GM18498 (cell line): ENCODE measurements around the gene HERC6.
"Not testable (repeated sequence)": the region's sequence is repeated elsewhere in the genome, so short reads cannot be mapped to it uniquely, and the experiment has no call there.

Experiments
- ATAC-seq: cut with Tn5 transposase; IDR thresholded peaks from one replicate; pipeline ENCODE4 v1.9.1; 2021; ENCODE audit warnings: mild to moderate bottlenecking, moderate library complexity; ENCODE audit not compliant: unreplicated experiment

HERC6 gene

DNA sequence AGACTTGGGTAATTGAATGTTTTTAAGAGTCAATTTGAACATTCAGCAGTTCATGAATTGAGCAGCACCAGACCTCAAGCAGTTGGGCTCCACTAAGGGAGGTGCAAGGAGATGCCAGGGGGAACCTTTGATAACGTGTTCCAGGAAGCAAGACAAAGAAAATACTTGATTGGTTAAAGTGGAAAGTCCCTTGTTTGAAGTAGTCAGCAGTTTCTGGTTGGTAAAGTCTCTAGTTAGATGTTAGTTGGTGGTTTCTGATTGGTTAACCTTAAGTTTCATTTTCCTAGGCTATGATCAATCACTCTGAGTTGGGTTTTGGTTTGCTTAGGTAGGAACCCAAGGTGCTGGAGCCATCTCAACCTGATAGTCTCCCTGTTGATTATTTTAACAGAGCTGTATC is 4.0 kb downstream of the HERC6 start:
- ATAC-seq, result peak; percentile 43

DNA sequence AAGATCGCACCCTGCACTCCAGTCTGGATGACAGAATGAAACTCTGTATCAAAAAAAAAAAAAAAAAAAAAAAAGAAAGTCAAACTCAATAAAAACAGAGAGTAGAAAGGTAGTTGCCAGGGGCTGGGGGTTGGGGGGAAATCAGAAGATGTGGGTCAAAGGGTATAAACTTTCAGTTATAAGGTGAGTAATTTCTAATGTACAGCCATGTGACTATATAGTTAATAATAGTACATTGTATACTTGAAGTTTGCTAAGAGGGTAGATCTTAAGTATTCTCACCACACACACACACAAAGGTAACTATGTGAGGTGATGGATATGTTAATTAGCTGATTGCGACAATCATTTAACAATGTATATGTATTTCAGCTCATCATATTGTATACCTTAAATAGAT is 11.5 kb downstream of the HERC6 start:
- no peak for ATAC-seq

DNA sequence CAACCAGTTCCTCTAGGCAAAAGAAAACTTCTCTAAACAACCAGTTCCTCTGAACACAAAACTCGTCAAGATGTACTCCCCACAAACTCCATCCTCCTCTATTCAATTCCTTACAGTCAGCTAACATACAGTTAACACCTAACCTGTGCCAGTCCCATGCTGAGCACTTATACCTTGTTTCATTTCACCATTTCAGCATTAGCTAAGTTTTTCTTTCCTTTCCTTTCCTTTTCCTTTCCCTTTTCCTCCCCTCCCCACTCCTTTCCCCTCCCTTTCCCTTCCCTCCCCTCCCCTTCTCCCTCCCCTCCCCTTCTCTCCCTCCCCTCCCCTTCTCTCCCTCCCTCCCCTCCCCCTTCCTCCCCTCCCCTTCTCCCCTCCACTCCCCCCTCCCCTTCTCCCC is 13.1 kb downstream of the HERC6 start:
- no peak for ATAC-seq

DNA sequence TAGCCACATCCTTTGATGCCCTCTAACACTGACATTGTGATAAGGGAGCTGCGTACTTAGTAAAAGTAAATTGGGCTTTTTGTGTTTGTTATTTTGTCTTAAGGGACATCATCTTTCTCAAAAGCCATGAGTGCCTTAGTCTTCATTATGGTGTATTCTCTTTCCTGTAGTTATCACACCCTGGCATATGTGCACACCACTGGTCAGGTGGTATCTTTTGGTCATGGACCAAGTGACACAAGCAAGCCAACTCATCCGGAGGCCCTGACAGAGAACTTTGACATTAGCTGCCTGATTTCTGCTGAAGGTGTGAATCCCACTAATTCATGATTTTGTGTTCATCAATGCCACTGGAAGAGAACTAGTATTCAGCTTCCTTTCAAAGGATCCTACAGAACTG is 18.0 kb downstream of the HERC6 start:
- no peak for ATAC-seq

DNA sequence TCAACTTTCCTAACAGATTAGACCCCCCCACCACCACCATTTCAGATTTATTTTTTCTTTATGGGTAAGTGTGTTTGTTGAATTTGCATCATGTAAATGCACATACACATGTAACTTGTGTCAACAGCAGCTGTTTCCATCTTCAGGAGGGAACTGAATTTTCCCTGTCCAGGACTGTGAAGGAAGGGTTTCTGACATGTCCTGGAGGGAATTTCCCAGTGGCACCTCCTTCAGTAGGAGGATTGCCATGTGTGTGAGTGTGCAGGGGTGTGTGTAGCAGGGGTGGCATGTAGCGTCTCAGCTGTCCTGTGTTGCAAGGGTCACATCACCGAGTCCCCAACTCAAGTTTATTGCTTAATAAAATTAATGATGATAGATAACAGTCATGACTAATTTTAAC is 19.7 kb downstream of the HERC6 start:
- no peak for ATAC-seq

DNA sequence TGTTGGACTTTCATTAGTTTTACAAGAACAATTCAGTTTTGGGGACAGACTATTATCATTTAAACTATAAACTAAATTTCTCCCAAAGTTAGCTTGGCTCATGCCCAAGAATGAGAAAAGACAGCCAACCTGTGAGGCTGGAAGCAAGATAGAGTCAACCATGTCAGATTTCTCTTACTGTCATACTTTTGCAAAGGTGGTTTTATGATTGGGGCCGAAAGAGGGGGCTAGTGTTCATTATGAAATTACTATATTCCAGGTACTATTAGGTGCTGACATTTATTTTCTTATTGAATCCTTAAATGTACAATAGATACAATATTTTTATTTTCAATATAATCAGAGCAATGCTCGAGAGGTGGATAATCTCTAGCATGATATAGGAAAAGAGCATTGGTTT is 30.6 kb downstream of the HERC6 start:
- ATAC-seq, result no peak

DNA sequence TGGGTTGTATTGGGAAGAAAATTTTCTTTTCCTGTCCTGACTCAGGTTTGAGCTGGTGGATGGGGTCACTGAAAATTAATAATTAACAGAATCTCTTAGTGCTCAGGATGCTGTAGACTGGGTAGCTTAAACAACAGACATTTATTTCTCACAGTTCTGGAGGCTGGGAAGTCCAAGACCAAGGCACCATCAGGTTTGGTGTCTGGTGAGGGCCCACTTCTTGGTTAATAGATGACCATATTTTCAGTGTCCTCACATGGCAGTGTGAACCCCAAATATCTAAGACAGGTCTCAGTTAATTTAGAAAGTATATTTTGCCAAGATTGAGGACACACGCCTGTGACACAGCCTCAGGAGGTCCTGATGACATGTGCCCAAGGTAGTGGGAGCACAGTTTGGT is 31.1 kb downstream of the HERC6 start:
- ATAC-seq, result no peak

DNA sequence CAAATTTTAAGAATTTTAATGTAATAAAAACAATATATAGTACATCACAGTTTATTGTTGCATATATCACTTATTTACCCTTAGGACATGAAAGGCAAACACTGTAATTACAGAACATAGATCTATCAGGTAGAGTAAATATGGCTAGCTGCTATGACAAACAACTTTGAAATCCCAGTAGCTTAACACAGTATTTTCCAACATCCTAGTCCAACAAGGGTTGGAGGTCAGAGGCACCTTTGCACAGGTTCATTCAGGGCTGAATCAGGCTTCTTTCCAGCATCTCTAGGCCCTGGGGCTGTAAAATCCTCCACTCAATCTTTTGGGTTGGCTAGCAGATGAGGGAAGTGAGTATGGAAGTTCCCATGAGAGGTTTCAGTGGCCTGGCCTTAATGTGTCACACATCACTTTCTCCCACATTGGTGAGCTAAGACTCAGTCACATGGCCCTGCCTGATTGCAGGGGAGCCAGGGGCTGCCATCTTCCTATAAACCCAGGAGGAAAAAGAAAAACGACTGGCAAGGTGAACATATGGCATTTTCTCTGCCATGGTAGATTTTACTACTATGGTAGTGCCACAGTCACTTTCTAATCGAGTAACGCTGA is 32.9 kb downstream of the HERC6 start:
- ATAC-seq, result no peak

DNA sequence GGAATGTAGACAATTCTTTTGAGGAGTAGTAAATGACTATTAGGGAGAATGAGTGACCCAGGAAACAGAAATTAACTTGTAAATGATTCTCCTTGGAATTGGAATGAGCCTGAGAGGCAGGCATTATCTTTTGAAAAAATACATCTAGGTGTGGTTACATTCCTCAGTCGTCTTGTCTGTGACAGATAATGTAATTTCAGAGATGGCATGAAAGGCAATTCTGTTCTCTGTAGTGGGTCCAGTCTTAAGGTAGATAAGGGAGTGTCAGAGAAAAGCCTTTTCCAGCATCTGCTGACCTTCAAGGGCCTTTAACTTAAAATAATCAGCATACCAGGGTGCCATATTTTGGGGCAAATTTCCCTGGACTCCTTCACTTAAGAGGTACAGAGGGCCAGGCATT is 35.1 kb downstream of the HERC6 start:
- no peak for ATAC-seq

DNA sequence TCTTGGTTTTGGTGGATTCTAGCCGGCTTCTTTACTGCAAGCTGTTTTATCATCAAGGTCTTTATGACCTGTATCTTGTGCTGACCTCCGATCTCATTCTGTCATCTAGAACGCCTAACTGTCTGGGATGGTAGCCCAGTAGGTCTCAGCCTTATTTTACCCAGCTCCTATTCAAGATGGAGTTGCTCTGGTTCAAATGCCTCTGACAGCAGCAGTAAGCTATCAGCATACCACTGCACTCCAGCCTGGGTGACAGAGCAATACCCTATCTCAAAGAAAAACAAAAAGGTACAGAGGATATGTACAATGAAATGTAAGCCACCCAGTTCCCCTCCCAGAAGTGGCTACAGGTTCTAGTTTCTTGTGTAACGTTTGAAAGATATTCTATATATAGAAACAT is 36.1 kb downstream of the HERC6 start:
- no peak for ATAC-seq

DNA sequence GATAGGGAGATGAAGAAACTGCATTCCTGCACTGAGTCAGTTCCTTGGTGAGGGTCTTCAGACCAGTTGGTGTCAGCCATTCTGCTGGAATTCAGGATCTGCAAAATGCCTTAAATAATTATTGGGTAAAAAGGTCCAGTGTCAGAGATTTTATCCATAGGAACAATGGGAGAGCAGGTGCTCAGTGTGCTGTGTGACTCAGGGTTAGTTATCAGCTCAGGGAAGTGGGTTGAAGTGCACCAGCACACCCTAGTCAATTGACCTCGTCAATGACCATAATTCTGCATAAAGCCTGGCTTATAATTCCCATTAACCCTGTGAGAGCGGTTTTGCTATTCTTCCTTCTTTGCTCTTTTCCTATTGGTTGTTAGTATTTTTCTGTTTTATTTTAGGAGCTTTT is 37.3 kb downstream of the HERC6 start:
- ATAC-seq, result no peak

DNA sequence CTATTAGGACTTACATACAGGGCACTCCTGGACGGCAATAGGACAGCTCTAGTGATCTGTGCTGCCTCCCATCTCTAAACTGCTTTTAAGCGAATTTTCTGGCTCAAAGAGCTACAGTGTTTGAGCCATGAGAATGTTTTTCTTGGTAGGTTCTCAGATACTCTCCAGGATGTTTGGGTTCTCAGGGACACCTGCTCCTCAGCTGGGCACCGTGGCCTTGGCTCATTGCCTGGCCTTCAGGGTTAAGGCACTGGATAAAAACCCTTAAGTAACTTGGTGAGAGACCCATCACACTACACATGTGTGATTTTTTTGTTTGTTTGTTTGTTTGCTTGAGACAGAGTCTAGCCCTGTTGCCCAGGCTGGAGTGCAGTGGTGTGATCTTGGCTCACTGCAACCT is 39.8 kb downstream of the HERC6 start:
- no peak for ATAC-seq

DNA sequence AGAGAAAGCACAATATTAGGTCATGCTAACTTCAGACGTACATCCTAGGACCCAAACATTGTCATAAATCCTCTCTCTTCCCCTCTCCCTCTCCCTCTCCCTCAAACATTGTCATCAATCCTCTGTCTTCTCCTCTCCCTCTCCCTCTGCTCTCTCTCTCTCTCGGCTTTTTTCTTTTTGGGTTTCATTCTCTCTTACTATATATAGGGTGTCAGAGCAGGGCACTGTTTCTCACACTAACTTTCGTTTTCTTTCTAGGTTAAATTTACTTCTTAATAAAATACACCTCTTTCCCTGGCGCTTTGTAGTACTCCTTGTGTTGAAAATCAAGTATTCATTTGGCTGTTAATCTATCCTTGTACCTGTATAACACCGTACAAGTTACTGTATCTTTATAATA is 41.2 kb downstream of the HERC6 start:
- ATAC-seq, result peak; percentile 89

DNA sequence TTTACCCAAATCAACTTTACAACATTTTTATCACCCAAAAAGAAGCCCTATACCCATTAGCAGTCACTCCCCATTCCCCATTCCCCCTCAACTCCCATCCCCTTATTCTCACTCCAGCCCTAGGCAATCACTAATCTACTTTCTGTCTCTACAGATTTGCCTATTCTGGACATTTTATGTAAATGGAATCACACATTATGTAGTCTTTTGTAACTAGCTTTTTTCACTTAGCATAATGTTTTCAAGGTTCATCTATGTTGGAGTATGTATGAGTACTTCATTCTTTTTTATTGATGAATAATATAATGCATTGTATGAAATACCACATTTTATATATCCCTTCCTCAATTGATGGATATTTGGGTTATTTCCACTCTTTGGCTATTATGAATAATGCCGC is 42.2 kb downstream of the HERC6 start:
- no peak for ATAC-seq

DNA sequence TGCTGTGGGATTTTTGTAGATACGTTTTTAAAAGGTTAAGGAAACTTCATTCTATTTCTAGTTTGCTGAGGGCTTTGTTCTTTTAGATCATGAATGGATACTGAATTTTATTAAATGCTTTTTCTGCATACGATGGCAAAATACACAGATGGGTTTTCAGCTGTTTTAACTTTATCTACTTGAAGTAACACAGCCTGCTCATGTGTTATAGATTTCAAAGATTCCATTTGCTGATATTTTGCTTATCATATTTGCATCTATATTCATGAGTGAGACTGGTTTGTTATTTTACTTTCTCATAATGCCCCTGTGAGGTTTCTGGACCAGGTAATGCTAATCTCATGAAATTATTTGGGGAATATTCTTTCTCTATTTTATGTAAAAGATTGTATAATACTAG is 43.8 kb downstream of the HERC6 start:
- no peak for ATAC-seq

DNA sequence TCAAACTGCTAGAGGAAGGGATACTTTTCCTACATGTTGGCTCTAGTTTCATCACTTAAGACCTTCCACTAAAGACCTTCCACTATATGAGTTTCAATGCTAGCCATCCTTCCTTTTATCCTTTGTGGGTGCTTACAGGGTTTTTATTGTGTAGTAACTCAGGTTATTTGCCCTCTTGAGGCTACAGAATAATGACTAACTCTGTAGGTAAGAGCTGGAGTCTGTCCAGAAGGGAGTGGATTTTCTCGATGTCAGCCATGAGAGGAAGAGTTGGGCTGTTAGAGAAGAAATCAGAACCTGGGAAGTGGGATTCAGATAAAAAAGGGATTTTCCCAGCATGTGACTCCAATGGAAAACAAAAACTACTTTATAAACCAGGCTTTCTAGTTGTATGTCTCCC is 50.7 kb downstream of the HERC6 start:
- no peak for ATAC-seq

DNA sequence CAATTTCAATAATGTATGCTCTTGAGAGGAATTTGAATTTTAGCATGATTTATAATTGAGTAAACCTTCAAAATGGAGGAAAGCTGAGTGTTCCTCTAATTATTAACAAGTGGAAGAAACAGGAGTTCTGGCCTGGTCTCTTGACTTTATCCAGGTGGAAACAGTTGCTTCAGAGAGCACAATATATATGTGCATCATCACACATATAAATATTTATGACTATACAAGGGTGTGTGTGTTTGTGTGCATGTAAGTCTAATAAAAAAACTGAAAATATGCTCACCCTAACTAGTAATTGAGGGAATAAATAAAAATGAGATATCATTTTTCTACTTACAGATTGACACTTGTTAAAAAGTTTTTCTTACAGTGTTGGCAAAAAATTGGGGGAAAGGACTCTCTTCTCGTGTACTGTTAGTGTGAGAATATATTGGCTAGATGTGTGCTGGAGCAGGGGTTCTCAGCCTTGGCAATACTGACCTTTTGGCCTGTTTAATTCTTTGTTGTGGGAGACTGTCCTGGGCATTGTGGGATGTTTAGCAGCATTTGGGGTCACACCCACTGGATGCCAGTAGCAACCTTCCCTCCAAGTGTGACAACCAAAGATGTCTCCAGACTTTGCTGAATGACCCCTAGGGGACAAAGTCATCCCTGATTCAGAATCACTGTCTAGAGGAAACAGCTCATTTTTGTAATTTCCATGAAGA is 57.5 kb downstream of the HERC6 start:
- ATAC-seq, result no peak

DNA sequence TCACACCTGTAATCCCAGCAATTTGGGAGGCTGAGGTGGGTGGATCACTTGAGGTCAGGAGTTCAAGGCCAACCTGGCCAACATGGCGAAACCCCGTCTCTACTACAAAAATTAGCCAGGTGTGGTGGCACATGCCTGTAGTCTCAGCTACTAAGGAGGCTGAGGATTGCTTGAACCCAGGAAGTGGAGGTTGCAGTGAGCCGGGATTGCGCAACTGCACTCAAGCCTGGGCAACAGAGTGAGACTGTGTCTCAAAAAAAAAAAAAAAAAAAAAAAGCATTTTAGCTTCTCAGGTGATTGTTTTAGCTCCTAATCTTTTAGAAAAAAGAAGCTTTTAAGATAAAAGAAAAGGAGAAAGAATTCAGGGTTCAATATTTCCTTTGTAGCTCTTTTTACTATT is 59.2 kb downstream of the HERC6 start:
- ATAC-seq, result not testable (repeated sequence)

DNA sequence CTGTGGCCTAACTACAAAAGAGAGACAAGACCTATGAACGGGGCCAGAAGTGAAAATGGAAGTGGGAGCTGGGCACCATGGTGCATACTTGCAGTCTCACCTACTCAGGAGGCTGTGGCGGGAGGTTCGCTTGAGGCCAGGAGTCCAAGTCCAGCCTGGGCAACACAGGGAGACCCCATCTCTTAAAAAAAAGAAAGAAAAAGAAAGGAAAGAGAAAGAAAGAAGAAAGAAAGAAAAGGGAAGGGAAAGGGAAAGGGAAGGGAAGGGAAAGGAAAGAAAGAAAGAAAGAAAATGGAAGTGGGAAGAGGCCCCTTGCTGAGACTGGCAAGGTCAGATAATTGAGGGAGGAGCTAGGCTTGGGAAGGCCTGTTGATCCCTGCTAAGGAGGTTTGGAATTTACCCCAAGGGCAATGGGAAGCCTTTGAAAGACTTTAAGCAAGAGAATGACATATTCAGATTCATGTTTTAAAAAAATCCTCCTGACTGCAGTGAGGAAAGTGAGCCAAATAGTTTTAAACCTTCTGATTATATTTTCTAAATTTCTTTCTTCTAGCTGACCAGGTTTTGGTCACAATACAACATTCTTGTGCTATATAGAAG is 60.6 kb downstream of the HERC6 start:
- no peak for ATAC-seq

DNA sequence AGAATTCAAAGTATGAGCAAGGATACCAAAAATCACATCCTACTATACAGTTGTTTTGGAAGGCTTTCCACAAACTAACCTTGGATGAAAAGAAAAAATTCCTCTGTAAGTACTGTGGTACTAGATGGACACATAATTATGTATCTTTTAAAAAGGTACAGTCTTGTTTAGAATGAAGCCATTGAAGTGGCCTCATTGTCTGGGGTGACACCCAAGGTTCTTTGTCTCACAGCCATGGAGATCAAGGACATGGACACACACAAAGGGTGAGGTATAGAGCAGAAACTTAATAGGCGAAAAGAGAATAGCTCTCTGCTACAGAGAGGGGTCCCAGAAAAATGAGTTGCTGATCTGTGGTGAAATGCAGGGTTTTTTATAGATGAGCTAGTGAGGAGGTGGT is 61.5 kb downstream of the HERC6 start:
- ATAC-seq, result no peak

DNA sequence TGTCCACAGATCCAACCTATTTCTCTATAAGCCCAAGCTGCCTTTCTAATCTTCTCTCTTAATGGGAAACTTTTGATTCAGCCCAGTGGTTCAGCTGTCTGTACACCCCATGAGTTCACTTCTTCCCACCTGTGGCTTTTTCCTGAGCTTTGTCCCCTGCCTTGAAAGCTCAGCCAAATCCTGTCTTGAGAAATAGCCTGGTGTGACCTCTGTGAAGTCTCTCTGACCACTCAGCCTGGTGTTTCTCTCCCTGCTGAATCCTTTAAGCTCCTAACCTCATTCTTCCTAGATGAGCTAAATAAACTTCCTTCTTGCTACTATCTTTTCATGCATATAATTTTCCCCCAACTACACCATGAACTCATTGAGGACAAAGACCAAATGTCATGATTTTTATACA is 63.0 kb downstream of the HERC6 start:
- no peak for ATAC-seq

DNA sequence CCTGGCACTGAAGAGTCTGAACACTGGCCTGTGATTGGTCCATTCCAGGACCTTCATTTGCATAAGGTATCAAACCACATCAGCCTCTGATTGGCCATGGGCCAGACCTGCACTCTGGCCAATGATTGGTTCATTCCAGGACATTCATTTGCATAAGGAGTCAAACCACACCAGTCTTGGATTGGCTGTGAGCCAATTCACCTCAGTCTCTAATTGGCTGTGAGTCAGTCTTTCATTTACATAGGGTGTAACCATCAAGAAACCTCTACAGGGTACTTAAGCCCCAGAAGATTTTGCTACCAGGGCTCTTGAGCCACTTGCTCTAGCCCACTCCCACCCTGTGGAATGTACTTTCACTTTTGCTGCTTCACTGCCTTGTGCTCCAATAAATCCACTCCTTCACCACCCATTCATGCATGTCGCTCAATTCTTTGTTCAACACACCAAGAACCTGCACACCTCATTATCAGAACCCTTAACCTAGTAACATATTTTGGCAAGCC is 64.1 kb downstream of the HERC6 start:
- no peak for ATAC-seq
